ENCODE results near the gene RHBDD1.

The RHBDD1 gene

GRCh38 chr2:226956659-226957058, 120.8 kb downstream of the RHBDD1 start:
- Histone ChIP-seq H3K4me2 (ENCODE audit: low read length) (no peak overlapping the region), H3K79me2 (peaks cover 3% of the 10 kb centered on the region), H3K4me1 (peaks cover 3% of the 10 kb centered on the region), H3K9ac (no peak overlapping the region), H3K27ac (no peak overlapping the region), H3K9me3 (ENCODE audit: control insufficient read depth, low read length) (no peaks in the 10 kb centered on the region), H2AFZ (no peak overlapping the region), H3K36me3 (ENCODE audit: control insufficient read depth, insufficient read depth, low read length) (no peaks in the 10 kb centered on the region), H3K27me3 (ENCODE audit: control insufficient read depth, insufficient read depth, low read length) (no peaks in the 10 kb centered on the region), H3K4me3 (ENCODE audit: low read depth, low read length) (no peak overlapping the region)
- no peak for TF ChIP-seq CTCF (IDR thresholded peaks at IDR 0.05)

DNA sequence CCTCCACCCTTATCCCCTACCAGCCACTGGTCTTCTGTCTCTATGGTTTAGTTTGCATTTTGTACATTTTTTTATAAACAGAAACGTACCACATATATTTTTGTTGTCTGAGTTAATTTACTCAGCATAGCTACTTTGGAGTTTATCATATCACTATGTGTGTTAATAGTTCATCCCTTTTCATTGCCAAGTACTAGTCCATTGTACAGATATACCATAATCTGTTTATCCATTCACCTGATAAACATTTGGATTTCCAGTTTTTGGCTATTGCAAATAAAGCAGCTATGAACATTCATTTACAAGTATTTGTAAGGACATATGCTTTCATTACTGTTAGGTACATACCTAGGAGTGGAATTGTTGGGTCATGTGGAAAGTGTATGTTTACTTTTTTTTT, 123.6 kb downstream of the RHBDD1 start:
- H3K4me1 ChIP-seq, result peaks cover 3% of the 10 kb centered on the region
- H3K4me2 ChIP-seq (ENCODE audit: low read length), result no peak overlapping the region
- no peak overlapping the region for H2AFZ ChIP-seq
- no peaks in the 10 kb centered on the region for H3K36me3 ChIP-seq (ENCODE audit: control insufficient read depth, insufficient read depth, low read length)
- H3K27ac ChIP-seq, result no peak overlapping the region
- no peaks in the 10 kb centered on the region for H3K9me3 ChIP-seq (ENCODE audit: control insufficient read depth, low read length)
- TF ChIP-seq CTCF (IDR thresholded peaks at IDR 0.05), result no peak
- no peak overlapping the region for H3K4me3 ChIP-seq (ENCODE audit: low read depth, low read length)
- H3K9ac ChIP-seq, result no peak overlapping the region
- H3K27me3 ChIP-seq (ENCODE audit: control insufficient read depth, insufficient read depth, low read length), result no peaks in the 10 kb centered on the region
- H3K79me2 ChIP-seq, result peaks cover 3% of the 10 kb centered on the region

- H3K9me3 ChIP-seq (ENCODE audit: control insufficient read depth, low read length), result no peaks in the 10 kb centered on the region
- no peaks in the 10 kb centered on the region for H3K36me3 ChIP-seq (ENCODE audit: control insufficient read depth, insufficient read depth, low read length)
- no peak overlapping the region for H3K9ac ChIP-seq
- H3K27me3 ChIP-seq (ENCODE audit: control insufficient read depth, insufficient read depth, low read length), result no peaks in the 10 kb centered on the region
- TF ChIP-seq CTCF (IDR thresholded peaks at IDR 0.05), result no peak
- no peaks in the 10 kb centered on the region for H3K4me1 ChIP-seq
- H3K79me2 ChIP-seq, result peaks cover 3% of the 10 kb centered on the region
- H3K27ac ChIP-seq, result no peak overlapping the region
- H3K4me2 ChIP-seq (ENCODE audit: low read length), result no peak overlapping the region
- H3K4me3 ChIP-seq (ENCODE audit: low read depth, low read length), result no peak overlapping the region
- no peak overlapping the region for H2AFZ ChIP-seq
Measured at GRCh38 chr2:226962176-226962773, 126.4 kb downstream of the RHBDD1 start.

GRCh38 chr2:226963528-226963927, 127.7 kb downstream of the RHBDD1 start:
- Histone ChIP-seq H3K36me3 (ENCODE audit: control insufficient read depth, insufficient read depth, low read length) (no peaks in the 10 kb centered on the region), H3K4me3 (ENCODE audit: low read depth, low read length) (no peak overlapping the region), H3K27me3 (ENCODE audit: control insufficient read depth, insufficient read depth, low read length) (no peaks in the 10 kb centered on the region), H3K4me2 (ENCODE audit: low read length) (no peak overlapping the region), H3K9ac (no peak overlapping the region), H2AFZ (no peak overlapping the region), H3K4me1 (no peaks in the 10 kb centered on the region), H3K9me3 (ENCODE audit: control insufficient read depth, low read length) (no peaks in the 10 kb centered on the region), H3K27ac (no peak overlapping the region), H3K79me2 (peaks cover 3% of the 10 kb centered on the region)
- no peak for TF ChIP-seq CTCF (IDR thresholded peaks at IDR 0.05)

DNA sequence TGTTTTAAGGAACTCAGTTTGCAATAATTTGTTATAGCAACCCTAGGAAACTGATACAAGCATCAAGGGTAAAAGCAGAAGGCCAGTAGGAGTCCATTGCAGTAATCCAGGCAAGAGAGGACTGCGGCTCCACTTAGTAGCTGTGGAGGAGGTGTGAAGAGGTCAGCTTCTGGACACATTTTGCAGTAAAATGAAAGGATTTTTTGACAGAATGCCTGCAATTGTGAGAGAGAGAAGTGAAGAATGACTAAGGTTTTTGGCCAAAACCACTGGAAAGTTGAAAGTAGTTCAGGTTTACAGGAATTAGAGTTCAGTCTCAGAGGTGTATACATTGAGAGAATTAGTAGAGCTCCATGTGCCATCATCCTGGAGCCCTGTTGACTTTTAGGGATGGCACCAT, 129.5 kb downstream of the RHBDD1 start:
- no peak for TF ChIP-seq CTCF (IDR thresholded peaks at IDR 0.05)
- no peak overlapping the region for H3K9ac ChIP-seq
- no peaks in the 10 kb centered on the region for H3K36me3 ChIP-seq (ENCODE audit: control insufficient read depth, insufficient read depth, low read length)
- H3K27ac ChIP-seq, result no peak overlapping the region
- H2AFZ ChIP-seq, result no peak overlapping the region
- H3K27me3 ChIP-seq (ENCODE audit: control insufficient read depth, insufficient read depth, low read length), result no peaks in the 10 kb centered on the region
- H3K9me3 ChIP-seq (ENCODE audit: control insufficient read depth, low read length), result no peaks in the 10 kb centered on the region
- no peaks in the 10 kb centered on the region for H3K79me2 ChIP-seq
- no peak overlapping the region for H3K4me2 ChIP-seq (ENCODE audit: low read length)
- no peaks in the 10 kb centered on the region for H3K4me1 ChIP-seq
- H3K4me3 ChIP-seq (ENCODE audit: low read depth, low read length), result no peak overlapping the region
